Measurements from ENCODE around the gene ARPC4.
"Not testable (repeated sequence)": the region's sequence is repeated elsewhere in the genome, so short reads cannot be mapped to it uniquely, and the experiment has no call there.

Gene ARPC4

DNA sequence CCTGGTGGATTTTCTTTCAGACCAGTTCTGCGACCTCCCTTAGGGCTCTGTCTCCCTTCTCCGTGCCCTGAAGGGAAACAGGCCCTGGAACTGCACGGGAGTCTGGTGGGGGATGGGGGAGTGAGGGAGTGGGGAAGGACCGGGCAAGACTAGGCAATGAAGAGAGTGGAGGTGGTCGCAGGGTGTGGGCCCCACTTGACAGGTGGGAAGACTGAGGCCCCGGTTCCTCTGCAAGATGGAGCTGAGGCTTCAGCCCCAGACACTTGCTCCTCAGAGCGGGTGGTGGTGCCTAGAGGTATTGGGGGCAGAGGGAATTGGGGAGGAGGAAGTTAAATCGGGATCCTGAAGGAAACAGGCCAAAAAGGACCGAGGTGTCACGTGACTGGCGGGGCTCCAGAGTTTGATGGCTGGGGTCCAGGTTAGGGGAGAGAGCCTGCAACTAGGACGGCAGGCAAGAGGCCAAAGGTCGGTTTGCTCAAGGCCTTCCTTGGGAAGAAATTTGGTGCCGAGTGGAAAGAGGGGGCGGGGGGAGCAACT is 22.5 kb upstream of the ARPC4 start:
- no peak for DNase-seq

- not testable (repeated sequence) for DNase-seq
These were observed 21.9 kb upstream of the ARPC4 start for GRCh38 chr3:9771007-9771406.

- no peak for DNase-seq
These were observed 15.8 kb upstream of the ARPC4 start for GRCh38 chr3:9776896-9777693.

- DNase-seq: no peak
These were observed 15.2 kb upstream of the ARPC4 start for GRCh38 chr3:9777694-9778021.

DNA sequence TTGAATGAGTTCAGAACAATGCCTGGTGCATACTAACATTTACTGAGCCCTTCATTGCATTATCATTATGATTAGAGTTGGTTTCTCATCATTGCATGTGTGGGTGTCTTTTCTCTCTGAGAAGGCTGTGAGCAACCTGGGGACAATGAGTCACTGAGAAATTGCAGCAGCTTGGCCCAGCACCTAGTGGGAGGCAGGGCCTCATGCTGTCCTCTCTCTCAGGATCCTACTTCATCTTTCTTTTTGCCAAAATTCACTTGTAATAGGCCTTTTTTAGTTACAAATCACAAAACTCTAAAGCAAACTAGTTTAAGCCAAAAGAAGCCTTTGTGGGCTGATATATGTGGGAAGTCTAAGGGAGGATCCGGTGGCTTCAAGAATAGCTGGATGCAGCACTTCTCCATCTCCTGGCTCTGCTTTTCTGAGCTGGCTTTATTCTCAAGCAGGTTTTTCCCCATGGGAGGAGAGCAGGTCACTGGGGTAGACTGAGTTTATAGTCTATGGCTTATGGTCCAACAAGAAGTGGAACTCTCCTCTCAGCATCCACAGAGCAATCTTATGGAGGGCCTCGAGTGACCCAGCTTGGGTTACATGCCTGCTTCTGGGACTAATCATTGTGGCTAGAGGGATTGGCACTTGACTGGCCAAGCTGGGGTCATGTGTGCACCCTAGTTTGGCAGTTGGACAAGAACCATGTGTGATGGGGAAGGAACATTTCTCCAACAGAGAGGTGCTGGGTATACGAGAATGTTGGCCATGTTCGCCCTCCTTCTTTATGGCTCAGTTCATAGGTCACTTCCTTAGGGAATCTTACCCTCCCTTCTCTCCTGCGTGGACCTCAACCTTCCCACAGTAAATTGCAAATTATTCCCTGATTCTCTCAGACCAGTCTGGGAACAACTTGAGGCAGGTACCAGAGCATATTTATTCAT is 14.5 kb upstream of the ARPC4 start:
- DNase-seq: no peak

- no peak for DNase-seq
These were observed 13.7 kb upstream of the ARPC4 start for GRCh38 chr3:9779075-9779593.

- DNase-seq: no peak
These were observed 13.0 kb upstream of the ARPC4 start for GRCh38 chr3:9779721-9780457.

DNA sequence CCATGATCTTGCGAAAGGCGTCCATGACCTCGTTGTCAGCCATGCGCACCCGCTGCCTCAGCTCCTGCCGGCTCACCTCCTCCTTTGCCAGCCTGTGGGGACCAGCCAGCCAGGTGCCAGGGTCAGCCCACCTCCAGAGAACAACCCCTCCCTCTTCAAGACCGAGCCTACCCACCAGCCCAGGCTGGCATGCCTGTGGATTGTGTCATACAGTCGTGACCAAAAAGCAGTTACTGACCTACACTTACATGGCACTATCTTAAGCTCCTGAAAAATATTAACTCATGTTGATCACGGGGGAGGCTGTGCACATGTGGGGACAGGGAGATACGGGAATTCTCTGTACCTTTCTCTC is 12.4 kb upstream of the ARPC4 start:
- DNase-seq: no peak

DNA sequence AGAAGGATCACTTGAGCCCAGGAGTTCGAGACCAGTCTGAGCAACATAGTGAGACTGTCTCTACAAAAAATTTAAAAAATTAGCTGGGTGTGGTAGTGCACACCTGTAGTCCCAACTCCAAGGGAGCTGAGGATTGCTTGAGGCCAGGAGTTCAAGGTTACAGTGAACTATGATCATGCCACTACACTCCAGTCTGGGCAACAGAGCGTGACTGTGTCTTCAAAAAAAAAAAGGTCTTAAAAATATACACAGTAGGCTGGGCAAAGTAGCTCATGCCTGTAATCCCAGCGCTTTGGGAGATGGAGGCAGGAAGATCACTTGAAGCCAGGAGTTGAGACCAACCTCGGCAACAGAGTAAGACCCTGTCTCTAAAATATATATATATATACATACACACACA is 12.0 kb upstream of the ARPC4 start:
- DNase-seq: no peak

- DNase-seq: no peak
These were observed 11.3 kb upstream of the ARPC4 start for GRCh38 chr3:9781551-9781950.

DNA sequence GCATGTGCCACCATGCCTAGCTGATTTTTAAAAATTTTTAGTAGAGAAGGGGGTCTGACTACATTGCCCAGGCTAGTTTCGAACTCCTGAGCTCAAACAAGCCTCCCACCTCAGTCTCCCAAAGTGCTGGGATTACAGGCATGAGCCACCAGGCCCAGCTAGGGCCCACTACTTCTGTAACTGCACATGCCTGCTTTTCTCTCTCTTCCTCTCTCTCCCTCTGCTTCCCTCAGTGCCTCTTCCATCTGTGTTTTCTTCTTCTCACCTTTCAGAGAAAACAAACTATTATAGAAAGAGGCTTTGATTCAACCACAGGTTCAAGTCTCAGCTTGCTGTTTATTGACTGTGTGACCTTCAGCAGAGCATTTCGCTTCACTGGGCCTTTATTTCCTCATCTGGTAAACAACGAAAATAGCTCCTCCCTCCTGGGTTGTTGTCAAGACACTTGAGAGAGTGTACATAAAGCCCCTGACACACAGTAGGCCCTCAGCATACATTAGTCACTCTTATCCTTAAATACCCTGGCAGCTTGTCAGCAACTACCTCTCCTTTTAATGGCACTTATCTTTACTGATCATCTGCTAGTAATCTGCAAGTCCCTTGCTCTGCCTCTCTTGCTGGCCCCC is 10.8 kb upstream of the ARPC4 start:
- no peak for DNase-seq

GRCh38 chr3:9782770-9783169 is 10.1 kb upstream of the ARPC4 start:
- no peak for DNase-seq

DNA sequence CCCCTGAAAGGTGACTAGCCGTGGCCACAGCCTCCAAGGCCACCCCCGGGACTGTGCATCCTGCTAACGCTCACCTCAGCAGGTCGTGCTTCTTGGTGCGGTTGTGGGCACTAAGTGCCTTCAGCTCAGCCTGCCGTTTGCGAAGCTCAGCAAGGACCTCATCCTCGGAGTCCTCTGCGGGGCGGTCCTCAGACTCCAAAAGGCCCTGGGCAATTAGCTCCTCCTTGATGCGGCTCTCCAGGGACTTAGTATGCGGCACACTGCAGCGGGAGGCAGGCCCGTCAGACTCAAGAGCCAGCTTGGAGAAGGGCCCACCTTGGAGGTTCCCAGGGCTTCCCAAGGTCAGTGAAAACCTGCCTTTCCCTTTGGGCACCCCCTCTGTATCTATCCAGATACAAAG is 8.9 kb upstream of the ARPC4 start:
- DNase-seq: no peak

DNA sequence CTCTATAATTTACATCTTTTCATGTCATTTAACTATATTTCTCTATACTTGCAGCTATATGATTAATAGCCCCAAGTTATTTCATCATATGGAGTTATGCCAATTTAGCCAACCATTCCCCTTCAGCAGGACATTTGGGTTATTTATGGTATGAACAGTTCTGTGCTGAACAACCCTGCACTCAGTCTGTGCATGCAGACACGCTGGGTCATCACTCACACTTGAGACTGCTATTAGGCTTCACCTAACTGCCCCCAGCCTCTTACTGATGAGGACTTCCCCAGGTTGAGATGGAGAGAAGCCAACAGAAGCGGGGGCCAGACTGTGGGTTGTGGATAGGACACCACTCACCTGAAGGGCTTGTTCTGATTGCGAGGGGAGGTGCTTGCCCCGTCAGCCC is 7.9 kb upstream of the ARPC4 start:
- no peak for DNase-seq

DNA sequence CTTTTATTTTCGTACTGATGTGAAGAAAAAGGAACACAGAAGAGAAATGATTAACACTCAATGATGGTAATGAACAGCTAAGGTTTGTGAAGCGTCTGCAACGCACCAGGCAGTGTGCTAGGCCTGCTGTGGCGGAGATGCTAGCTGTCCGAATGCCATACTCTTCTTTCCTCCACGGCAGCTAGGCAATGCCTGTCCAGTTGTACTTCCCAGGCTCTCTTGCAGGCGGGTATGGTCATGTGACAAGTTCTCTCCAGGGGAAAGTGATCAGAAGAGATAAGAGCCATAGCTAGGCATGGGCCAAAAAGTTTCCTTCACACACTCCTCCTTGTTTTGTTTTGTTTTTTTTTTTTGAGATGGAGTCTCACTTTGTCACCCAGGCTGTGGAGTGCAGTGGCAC is 7.3 kb upstream of the ARPC4 start:
- no peak for DNase-seq

DNA sequence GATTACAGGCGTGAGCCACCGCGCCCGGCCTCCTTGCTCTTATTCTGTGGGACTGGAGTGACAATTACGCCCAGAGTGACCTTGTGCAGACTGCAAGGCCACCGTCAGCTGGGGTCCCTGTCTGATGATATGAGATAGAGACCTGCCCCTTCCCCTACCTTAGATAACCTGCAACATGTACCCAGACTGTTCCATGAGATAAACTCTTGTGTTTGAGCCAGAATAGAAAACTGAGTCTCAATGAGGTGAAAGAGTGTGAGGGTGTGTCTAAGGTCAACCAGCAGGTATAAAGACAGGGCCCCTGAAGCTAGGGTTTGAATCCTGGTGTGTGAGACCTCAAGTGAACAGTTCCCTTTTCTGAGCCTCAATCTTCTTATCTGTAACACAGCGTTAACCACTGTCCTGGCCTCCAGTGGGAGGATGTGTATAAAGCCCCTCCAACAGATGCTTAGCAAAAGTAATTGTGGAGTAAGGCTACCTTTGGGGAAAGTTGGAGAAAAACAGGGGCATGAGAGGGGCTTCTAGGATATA is 6.6 kb upstream of the ARPC4 start:
- DNase-seq: no peak

GRCh38 chr3:9786825-9787669 is 5.8 kb upstream of the ARPC4 start:
- DNase-seq: no peak

GRCh38 chr3:9787714-9788113 is 5.2 kb upstream of the ARPC4 start:
- DNase-seq: no peak

- no peak for DNase-seq
These were observed 1.8 kb upstream of the ARPC4 start for GRCh38 chr3:9791127-9791526.

DNA sequence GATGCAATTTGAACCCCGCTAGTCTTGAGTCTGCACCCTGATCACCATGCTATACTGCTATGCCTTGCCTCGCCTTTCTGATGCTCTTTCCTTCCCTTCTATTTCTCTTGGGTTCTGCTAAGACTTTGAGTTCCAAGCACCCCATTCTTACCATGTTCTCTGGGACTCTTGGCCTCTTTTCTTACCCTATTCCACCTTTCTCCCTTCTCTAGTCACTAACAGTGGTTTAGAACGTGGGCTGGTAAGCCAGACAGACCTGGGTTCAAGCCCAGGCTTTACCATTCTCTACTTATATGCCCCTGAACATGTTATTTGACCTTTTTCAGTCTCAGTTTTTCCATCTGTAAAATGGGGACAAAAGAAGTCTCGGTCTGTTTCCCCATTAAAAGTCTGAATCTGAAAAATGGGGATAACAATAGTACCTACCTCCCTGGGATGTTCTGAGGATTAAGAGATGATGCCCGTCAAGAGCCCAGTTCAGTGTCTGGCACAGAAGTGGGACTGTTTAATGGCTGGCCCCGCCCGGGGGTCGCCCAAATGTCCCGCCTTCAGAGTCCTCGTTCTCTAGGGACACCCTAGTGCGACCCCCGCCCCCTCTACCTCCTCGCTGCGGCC is 985 bp upstream of the ARPC4 start:
- no peak for DNase-seq
